AG08395 (cell line): ENCODE data around the gene GPD1.

Experiments
- DNase-seq: peaks from one replicate; pipeline ENCODE4 v3.0.0; 2012; ENCODE audit warnings: mixed read lengths, low spot score

Gene GPD1

DNA sequence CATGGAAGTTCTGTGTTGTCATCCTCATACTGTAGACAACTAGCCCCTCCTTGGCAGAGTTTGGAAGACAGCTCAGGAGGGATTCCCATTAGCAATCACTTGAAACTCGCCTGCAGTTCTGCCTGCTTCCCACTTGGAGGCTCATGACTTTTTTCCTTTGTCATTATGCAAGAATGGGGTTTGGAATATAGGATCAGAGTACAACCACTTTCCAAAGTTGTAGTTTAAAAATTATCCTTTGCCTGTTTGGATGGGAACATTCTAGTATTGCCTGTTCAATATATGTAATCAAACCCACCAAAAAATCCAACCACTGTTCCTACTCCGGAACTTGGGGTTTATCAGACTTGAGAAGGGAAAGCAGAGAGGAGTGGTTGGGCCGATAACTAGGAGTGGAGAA is 2.1 kb upstream of the GPD1 start:
- DNase-seq = peak; percentile 58

DNA sequence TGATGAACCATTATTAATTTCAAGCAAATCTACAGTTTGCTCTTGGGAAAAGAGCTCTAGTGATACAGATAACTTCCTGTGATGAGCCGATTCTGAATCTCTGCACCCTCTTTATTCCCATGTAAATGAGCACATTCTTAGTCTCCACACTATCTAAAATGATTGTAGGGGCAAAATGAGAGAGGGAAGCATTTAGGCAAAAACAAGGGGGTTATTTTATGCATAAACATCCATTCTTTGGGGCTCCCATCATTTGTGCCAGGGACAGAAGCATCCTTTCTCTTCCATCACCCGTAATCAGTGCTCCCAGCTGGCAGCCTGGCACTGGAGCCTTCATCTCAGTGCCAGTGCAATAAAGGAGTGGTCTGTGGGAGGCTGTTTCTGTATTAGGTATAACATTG is 1.7 kb upstream of the GPD1 start:
- DNase-seq = no peak

DNA sequence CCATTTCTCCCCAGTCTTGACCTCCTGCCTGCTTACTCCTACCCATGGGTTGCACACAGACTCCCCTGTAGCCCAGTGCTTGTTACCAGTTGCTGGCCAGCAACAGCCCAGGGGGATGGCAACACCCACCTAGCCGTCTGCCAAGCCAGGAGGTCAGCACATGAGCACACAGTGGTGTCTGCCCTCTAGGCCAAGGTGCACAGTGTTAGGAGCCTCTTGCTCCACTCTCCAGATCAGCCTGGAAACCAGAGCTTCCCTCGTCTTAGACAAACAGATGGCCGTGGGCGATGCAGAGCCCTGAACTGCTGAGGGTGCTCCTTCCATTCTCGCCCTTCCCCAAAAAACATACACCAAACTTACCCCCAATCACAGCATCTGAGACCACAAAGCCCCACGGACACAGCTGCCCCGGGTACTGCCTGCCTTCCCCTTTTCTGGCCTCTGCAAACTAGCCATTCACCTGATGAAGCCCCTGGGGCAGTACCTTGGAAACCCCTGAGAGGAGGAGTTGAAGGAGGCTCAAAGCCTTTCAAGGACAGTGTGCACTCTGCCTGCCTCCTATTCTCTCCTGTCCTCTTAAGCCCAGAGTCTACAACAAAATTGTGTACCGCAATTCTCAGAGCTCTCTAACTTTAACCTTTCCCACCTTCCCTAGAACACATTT is 1.0 kb upstream of the GPD1 start:
- DNase-seq = no peak

DNA sequence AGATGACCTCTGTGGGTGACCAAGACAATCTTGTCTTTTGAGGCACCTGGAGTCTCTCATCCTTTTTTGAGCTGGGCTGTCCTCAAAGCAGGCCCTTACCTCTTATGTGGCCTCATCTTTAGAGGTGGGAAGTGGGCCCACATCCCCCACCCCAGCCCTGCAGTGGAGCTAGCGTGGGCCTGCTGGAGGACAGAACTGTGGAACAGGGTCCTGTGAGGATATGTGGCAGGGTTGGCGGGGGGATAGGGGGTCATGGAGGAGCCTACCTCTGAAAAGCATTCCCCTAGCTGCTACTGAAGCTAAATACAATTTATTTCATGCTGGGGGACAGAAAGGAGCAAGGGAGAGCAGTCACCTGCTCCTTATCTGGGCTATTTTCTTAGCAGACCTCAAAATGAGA is 457 bp upstream of the GPD1 start:
- DNase-seq = no peak

DNA sequence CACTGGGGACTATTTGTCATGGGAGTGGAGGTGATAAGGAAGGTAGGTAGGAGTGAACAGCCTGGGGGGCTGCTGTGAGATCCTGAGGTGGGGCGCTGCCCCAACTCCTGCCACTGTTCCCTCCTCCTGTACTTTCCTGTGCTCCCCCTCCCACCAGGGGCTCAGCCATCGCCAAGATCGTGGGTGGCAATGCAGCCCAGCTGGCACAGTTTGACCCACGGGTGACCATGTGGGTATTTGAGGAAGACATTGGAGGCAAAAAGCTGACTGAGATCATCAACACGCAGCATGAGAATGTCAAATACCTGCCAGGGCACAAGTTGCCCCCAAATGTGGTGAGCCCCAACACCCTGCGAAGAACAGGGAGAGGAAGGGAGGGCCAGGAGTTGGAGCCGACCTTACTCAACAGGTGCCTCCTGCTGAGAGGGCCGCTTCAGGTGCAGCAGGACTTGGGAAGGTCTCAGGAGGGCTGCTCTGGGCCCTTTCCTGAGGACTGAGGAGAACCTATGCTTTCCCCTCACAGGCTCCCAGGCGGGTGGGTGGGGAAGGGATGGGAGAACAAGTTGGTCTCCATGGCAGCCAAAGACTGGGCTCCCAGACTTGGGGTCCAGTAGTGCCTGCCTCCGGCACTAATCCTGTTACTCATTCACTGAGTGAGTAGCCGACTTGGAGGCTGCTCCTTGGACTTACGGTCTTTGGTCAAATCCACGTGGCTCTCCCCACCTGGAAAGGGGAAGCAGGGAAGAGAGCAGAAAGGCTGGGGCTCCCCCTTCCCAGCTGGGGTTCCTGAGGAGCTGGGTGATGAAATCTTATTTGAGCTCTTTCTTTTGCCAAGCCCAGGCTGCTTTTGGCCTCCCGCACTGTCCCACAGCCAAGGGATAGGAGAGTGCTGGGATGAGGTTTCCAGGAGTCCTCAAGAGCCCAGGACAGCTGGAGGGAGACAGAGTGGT is 884 bp downstream of the GPD1 start:
- no peak for DNase-seq

DNA sequence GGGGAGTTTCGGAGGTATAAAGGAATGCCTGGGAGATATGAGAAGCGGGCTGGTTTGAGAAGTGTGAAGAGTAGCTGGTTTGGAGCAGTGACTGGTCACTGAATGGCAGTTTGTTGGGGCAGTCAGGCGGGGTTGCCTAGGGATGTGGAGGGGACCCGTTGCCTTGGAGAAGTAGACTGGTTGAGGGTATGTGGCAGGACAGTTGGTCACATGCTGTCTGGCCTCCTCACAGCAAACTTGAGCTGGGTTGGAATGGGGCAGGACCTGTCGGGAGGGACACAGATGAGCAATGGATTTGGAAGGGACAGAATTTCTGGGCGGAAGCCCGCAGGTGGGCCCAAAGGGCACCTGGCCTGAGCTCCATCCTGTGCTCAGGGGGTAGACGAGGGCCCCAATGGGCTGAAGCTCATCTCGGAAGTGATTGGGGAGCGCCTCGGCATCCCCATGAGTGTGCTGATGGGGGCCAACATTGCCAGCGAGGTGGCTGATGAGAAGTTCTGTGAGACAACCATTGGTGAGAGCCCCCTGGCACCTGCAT is 2.2 kb downstream of the GPD1 start:
- no peak for DNase-seq

DNA sequence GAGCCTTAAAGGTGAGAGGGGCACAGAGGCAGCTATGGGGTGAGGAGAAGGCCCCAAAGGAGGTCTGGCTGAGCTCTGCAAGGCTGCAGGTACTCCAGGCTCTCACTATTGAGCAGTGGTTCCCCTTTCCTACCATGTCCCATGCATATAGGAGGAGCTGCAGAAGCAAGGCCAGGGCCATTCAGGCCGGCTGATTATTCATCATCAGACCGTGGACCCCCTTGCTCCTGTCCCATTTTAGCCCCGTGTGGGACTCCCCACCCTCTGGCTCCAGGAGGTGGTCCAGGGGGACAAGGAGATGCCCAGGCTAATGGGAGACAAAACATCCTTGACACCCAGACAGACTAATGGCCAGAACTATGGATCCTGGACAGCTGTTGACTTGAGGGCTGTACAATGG is 3.1 kb downstream of the GPD1 start:
- DNase-seq = no peak

DNA sequence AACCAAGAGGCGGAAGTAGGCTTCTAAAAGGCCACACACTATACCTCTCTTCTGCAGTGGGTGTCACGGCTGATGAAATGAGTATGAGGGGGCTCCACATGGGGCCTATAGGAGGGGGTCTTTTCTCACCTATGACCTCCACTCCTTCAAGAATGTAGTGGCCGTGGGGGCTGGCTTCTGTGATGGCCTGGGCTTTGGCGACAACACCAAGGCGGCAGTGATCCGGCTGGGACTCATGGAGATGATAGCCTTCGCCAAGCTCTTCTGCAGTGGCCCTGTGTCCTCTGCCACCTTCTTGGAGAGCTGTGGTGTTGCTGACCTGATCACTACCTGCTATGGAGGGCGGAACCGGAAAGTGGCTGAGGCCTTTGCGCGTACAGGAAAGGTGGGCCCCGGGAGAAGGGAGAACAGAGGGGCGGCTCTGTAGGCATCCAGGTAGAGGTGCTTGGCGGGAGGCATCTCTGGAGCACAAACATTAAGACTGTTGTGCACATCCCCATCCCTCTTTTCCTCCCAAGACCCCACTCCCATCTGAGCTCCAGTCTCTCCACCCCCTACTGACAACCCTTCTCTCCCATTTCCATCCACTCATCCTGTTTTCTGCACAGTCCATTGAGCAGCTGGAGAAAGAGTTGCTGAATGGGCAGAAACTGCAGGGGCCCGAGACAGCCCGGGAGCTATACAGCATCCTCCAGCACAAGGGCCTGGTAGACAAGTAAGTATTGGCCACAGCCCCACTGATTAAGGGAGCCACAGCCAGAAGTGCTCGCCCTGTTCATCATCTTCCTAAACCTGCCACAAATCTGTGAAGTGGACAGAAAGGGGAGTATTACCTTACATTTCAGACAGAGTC is 3.8 kb downstream of the GPD1 start:
- DNase-seq = no peak

DNA sequence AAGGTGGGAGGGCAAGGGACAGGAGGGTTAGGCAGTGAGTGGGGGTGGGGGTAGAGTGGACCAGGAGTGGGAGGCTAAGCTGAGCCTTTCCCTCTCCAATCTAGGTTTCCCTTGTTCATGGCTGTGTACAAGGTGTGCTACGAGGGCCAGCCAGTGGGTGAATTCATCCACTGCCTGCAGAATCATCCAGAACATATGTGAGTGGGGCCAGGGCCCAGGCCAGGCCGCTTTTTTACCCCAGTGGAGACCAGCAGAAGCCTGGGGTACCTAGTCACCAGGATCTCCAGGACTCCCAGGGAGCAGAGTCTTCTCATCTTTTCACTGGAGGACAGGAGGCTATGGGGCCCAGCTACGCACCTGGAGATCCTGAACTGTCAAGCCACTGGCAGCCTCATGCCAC is 5.5 kb downstream of the GPD1 start:
- DNase-seq = no peak

DNA sequence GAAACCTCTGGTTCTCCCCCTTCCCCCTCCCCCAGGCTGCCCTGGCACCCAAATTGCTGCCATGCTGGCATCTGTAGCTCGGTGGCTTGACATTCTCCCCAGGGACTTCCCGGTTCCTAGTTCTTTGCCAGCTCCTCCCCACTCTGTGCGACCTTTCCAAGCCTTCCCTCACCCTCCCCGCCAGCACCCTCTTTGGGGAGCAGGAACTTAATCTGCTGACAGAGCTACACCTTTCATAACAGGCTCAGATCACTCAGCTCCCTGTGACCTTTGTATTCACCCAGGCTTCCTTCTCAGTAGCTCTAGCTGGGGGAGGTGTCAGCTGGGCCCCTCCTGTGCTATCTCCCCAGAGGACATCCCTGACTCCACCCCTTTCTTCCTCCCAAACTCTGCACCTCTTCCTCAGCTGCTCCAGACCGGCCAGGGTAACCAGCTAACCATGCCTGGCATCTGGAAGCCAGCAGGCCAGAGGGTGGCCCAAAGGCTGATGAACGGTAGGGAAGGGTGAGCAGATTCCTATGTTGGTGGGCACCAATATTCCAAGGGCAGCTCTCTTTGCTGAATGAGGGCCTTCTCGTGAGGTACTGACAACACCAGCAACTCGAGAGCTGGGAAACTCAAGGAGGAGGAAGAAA is 6.4 kb downstream of the GPD1 start:
- DNase-seq = no peak

DNA sequence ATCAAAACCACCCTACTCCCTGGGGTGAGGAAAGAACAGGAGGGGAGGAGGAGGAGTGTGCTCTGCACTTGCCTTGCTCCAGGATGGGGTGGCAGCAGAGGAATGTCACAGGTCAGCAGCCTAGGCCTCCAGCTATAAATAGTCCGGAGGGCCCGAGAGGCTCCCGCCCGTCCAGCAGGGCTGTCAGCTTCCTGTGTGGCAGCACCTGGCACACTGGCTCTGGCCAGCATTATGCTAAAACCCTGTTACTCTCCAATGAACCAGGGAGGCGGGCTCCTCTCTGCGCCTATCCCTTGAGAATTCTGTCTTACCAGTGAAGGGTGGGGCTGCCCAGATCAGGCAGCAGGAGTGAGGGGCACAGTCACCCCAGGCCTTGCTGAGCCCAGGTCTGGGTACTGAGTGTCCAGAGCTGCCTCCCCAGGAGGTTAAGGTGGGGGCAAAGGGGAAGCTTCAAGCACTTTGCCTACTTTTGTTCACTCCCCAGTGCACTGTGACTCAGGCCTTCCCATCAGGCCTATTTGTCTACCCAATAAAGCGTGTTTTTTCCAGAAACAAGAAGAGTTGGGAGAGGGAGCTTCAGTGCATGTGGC is 7.0 kb downstream of the GPD1 start:
- DNase-seq = peak; percentile 18

DNA sequence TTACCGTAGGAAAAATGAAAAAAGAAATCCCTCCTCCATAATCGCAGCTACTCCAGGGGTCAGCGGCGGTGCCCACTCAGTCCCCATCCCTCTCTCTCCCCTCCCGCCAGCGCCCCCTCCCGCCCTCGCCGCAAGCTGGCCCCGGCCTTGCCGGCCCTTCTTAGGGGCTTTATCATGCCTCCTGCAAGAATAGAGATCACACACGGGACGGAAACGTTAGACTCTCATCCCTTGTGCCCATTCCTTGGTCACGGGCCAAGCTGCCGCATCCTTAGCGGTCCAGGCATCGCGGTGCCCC is 7.5 kb downstream of the GPD1 start:
- no peak for DNase-seq

DNA sequence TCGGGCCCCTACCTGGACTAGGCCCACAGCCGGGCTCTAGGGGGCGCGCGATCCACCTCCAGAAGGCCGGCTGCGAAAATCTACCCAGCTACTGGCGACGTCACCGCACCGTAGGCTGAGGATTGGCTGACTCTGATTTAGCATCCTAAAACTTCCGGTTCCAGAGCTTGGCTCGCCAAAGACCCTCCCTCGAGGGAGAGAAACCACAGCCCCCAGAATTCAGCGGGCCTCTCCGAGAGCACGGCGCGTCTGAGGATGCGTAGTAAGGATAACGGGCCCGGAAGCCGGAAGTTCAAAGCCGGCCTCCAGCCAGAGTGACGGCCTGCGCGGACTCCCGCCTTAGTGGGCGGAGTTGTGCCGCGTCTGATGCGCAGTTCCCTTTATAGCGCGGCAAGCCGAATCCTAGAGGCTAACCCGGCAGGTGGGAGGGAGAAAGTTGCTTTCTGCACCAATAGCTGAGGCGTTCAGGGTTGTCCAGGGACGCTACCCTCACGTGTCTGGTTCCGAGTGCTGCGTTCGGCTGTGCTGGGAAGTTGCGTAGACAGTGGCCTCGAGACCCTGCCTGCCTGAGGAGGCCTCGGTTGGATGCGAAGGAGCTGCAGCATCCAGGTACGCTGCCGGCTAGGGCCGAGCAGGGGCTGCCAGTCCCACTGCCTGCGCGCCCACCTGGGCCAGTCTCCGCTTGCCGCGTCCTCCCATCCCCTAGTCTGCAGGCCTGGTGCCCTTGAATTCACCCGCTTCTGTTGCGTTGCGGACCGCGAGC is 8.1 kb downstream of the GPD1 start, which contains the start of gene COX14:
Gene COX14 (plus strand): TSS at position 544 of the 763 bp plus-strand sequence. CDS start 7,808 bp downstream, outside the sequence.
- DNase-seq = peak; percentile 99

DNA sequence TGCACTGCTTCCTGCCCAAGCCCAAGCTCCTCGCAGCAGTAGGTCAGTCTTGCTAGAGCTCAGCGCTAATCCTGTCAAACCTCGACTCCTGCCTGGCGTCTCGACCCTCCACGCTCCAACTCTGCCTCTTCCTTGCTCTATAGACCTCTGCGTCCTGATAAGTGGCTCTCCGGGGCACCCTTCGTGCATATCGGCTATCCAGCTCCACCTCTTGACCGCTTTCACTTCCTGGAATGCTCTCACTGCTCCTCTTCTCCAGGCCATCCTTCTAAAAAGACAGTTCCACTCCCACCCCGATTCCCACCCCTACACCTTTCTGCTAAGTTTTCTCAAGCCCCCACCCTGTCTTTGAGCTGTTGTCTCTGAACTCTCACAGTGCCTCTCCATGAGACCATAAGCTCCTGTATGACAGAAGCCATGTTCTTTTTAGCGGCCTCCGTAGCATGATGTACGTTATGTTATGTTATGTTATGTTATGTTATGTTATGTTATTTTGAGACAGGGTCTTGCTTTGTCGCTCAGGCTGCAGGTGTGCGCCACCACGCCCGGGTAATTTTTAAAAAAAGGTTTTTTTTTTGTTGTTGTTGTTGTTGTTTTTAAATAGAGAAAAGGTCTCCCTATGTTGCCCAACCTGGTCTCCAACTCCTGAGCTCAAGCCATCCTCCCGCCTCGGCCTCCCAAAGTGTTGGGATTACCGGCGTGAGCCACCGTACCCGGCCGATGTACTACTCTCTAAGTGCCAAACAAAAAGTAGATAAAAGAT is 8.8 kb downstream of the GPD1 start:
- DNase-seq = peak; percentile 55

DNA sequence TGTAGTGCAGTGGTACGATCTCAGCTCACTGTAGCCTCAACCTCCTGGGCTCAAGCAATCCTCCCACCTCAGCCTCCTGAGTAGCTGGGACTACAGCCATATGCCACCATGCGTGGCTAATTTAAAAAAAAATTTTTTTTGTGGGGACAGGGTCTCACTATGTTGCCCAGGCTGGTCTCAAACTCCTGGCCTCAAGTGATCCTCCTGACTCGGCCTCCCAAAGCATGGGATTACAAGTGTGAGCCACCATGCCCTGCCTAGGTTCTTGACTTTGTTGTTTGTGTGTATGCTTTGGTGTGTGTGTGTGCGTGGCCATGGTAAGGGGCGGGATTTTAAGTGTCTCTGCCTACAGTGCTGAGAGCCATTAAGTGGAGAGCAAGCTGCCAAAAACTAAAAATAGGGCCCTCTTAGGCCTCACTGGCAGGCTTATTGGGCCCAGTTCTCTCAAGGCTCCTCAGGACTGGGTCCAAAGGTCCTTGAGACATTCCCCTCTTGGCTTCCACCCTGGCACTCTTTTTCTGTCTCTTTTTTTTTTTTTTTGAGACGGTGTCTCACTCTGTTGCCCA is 13.3 kb downstream of the GPD1 start:
- DNase-seq = no peak

DNA sequence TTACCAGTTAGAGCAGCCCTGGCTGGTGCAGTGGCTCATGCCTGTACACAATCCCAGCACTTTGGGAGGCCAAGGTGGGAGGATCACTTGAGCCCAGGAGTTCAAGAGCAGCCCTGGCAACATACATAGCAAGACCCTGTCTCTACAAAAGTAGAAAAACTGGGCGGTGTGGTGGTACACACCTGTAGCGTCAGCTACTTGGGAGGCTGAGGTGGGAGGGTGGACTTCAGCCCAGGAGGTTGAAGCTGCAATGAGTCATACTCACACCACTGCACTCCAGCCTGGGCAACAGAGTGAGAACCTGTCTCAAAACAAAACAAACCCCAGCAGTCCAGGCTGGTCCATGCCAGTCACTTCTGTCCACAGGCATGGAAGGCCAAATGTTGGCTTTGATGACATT is 15.6 kb downstream of the GPD1 start:
- no peak for DNase-seq

DNA sequence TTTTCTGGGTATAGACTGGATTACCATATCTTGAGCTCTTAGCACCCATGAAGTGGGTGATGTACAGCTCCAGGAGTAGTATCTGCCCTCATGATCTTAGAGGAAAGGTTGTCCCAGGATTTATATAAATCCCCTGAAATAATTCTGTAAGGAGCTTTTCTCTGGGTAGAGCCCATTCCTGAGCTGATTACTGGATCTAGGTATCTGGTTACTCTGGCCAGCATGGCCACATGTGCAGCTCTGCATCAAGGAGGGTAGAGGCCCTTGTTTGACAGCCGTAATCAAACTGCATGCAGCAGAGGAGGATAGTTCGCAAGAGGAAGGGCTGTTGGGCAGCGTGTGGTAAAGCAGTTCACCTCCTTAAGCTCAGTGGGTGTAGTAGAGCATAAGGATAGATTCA is 16.7 kb downstream of the GPD1 start:
- DNase-seq = no peak

DNA sequence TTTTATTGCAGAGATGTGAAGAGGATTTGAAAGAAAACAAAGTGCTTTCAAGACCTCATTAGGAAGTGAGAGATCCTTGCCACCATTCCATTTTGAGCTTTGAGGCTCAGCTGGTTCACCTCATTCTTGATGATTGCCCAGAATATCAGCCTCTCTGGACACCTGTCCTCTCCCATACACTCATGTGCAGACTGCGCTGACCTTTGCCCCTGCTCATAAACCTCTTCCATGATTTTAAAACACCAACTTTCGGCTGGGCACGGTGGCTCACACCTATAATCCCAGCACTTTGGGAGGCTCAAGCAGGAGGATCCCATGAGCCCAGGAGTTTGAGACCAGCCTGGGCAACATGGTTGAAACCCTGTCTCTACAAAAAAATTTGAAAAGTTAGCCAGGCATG is 17.1 kb downstream of the GPD1 start:
- no peak for DNase-seq

DNA sequence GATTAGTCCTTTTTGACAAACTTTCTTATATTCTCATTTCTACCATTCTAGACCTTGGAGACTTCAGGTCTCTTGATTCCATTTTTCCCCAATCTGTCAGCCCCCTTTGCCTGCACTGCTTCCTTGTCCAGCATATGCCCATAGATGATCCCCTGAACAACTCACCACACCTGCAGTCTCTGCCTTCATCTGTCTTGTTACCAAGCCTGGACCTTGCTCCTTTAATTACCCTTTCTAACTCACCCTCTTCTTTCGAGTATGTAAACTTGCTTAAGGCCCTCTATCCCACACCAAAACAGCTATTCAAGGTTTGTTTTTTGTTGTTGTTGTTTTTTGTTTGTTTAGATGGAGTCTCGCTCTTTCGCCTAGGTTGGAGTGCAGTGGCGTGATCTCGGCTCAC is 17.8 kb downstream of the GPD1 start:
- no peak for DNase-seq

DNA sequence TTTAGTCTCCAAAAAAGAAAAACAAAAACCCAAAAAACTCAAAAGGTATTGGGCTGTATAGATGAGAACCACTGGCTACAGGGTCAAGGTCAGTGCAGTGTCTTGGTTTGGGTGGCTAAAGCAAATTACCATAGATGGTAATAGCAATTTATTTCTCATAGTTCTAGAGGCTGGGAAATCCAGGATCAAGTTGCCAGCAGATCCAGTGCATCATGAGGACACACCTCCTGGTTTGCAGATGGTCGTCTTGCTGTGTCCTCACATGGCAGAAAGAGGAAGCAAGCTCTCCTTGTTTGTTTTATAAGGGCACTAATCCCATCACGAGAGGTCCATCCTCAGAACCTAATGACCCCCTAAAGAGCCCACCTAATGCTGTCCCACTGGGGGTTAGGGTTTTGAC is 19.4 kb downstream of the GPD1 start:
- DNase-seq = no peak
